HepG2 (cell line): ENCODE measurements around the gene OAF. TPM values are rescaled to one million over a fixed set of nuclear protein-coding genes. Genes with fewer than 3 reads are reported as not detected.

Experiments
- KAT7 ChIP-seq: IDR thresholded peaks from 2 replicates; pipeline ENCODE4 v1.6.1; 2018; ENCODE audit warnings: borderline replicate concordance, missing compliant biosample characterization
- KDM5B ChIP-seq: sonication (generic); formaldehyde crosslinking; IDR thresholded peaks from 2 replicates; pipeline ENCODE4 v1.4.0; 2020; ENCODE audit warnings: missing genetic modification reagents, mild to moderate bottlenecking, borderline replicate concordance
- TAF1 ChIP-seq: sonication (generic); formaldehyde crosslinking; IDR thresholded peaks from 2 replicates; pipeline ENCODE4 v1.4.0; 2020; ENCODE audit warnings: missing genetic modification reagents
- ZBTB38 ChIP-seq: sonication (generic); formaldehyde crosslinking; IDR thresholded peaks from 2 replicates; pipeline ENCODE4 v1.5.1; 2020; ENCODE audit warnings: mild to moderate bottlenecking, missing genetic modification reagents
- ZC3H4 ChIP-seq: sonication (generic); formaldehyde crosslinking; IDR thresholded peaks from 2 replicates; pipeline ENCODE4 v1.4.0; 2020; ENCODE audit warnings: missing genetic modification reagents, borderline replicate concordance
- ZNF274 ChIP-seq: sonication (generic); formaldehyde crosslinking; IDR thresholded peaks from 2 replicates; pipeline ENCODE4 v1.5.1; 2020; ENCODE audit warnings: mild to moderate bottlenecking, missing genetic modification reagents
- ZNF564 ChIP-seq: sonication (generic); formaldehyde crosslinking; IDR thresholded peaks from 2 replicates; pipeline ENCODE4 v1.8.1; 2023; ENCODE audit warnings: mild to moderate bottlenecking, missing genetic modification reagents
- polyA plus RNA-seq, 8 experiments: library from polyadenylated mRNA; depleted of rRNA in 3 of 8; stranded (reverse) in 7 of 8; unstranded in 1 of 8; fragments of >200 nt; fragmentation: Illumina TruSeq in 4 of 8; extraction: Trizol in 4 of 8; gene quantifications; 2 replicates each; pipeline versions ENCODE4 v1.2.1 to v1.2.3, GENCODE V29; 2011 to 2016; ENCODE audit warnings: low read depth in 4 of 8, missing spikeins in 1 of 8, mixed read lengths in 1 of 8; ENCODE audit not compliant: insufficient read depth in 1 of 8
- total RNA-seq, 5 experiments: library from RNA; depleted of rRNA; stranded (reverse); fragments of >200 nt; fragmentation: Illumina TruSeq; extraction: Trizol; gene quantifications; 2 replicates each; pipeline ENCODE4 v1.2.3, GENCODE V29; 2016; ENCODE audit warnings: low read depth in 1 of 5
- TF ChIP-seq, protein P1 (sequence below): sonication (generic); formaldehyde crosslinking; conservative IDR thresholded peaks from 2 replicates; pipeline ENCODE4 v1.8.0; 2022; ENCODE audit warnings: low read depth, missing genetic modification reagents
- TF ChIP-seq, protein P2 (sequence below): IDR thresholded peaks from 2 replicates; pipeline ENCODE4 v1.6.1; 2016; ENCODE audit warnings: mild to moderate bottlenecking, missing biosample characterization, missing genetic modification reagents
- TF ChIP-seq, protein P3 (sequence below): sonication (generic); formaldehyde crosslinking; IDR thresholded peaks from 2 replicates; pipeline ENCODE4 v1.8.0; 2022; ENCODE audit warnings: mild to moderate bottlenecking, missing genetic modification reagents, moderate library complexity

The OAF gene
- total and polyA plus RNA-seq, 2 of the 13 experiments (the other 11 are each of a cell fraction or from before 2014, with no cell fraction given) = 63.7 to 94.6 TPM

DNA sequence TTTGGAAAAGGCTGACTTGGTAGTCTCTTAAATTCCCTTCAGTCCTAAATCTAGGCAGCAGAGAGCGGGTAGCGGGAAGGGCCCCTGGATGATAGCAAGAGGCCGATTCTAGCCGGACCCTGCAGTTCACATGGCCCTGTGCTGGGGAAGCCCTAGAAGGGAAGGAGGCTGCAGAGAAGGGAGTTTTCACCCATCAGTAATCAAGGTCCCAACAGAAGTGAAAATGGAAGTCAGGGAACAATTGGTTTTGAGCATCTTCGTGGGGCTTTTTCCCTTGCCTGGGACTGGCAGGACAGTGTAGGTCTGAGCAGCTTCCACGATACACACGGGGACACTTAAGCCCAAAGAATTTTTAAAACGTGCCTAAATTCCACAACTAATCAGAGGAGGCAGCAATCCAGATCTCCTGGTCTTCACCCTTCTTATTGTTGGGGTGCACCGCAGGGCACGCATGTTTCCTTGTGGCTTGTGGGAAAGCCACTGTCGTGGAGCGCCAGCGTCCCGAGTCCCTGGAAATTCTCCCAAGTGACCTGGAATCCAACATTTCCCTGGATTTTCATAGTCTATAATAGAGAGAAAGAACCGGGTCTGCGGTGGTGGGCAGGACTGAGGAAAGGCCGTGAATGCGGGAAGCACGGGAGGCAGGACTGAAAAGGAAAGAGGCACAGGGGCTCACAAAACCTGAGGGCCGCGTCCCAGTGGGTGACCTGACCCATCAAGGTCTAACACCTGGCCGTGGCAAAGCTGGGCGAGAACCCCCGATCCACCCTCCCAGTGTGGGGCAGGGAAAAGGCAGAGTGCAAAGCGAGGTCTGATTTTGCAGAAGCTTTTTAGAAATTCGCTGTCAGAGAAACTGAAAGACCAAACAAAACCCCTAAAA, 846 bp upstream of the OAF start (continued):
- TF ChIP-seq ZC3H4 (CRISPR knock-in tag) = no peak
- TF ChIP-seq, protein P1, sequence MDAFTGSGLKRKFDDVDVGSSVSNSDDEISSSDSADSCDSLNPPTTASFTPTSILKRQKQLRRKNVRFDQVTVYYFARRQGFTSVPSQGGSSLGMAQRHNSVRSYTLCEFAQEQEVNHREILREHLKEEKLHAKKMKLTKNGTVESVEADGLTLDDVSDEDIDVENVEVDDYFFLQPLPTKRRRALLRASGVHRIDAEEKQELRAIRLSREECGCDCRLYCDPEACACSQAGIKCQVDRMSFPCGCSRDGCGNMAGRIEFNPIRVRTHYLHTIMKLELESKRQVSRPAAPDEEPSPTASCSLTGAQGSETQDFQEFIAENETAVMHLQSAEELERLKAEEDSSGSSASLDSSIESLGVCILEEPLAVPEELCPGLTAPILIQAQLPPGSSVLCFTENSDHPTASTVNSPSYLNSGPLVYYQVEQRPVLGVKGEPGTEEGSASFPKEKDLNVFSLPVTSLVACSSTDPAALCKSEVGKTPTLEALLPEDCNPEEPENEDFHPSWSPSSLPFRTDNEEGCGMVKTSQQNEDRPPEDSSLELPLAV = no peak
- TF ChIP-seq ZBTB38 = peak; percentile 54
- no peak for TF ChIP-seq TAF1
- TF ChIP-seq, protein P2, sequence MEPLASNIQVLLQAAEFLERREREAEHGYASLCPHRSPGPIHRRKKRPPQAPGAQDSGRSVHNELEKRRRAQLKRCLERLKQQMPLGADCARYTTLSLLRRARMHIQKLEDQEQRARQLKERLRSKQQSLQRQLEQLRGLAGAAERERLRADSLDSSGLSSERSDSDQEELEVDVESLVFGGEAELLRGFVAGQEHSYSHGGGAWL (CRISPR knock-in tag) = no peak
- TF ChIP-seq, protein P3, sequence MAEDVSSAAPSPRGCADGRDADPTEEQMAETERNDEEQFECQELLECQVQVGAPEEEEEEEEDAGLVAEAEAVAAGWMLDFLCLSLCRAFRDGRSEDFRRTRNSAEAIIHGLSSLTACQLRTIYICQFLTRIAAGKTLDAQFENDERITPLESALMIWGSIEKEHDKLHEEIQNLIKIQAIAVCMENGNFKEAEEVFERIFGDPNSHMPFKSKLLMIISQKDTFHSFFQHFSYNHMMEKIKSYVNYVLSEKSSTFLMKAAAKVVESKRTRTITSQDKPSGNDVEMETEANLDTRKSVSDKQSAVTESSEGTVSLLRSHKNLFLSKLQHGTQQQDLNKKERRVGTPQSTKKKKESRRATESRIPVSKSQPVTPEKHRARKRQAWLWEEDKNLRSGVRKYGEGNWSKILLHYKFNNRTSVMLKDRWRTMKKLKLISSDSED = no peak
- TF ChIP-seq ZNF274 = no peak
- 0 out of 2 replicates have a peak, but pooled peaks have one; percentile 29 for TF ChIP-seq ZNF564 (CRISPR knock-in tag)
- peak; percentile 63; the same call in 1 of the 2 replicates for TF ChIP-seq KDM5B
- no peak for TF ChIP-seq KAT7 (CRISPR knock-in tag)
